ENCODE results near the gene GZF1.
A peak's percentile ranks its signal among the peaks of the same experiment; 100 is the strongest.

Gene GZF1

GRCh38 chr20:23420943-23421931, 59.3 kb downstream of the GZF1 start, which contains the start of gene NAPB:
TSS of gene NAPB (minus strand) at chr20:23421488. CDS start at chr20:23421402, 86 bp downstream.
- peaks cover 15% of the 10 kb centered on the region for H3K4me1 ChIP-seq (ENCODE audit: control insufficient read depth, insufficient read depth, low read length)
- peak within 1 kb of the TSS; percentile 86 for H3K9ac ChIP-seq (ENCODE audit: low read length)
- H3K36me3 ChIP-seq (ENCODE audit: control insufficient read depth, insufficient read depth, low read length), result no peaks in the 10 kb centered on the region
- peaks cover 10% of the 10 kb centered on the region; the same call in 1 of the 2 replicates for H3K9me3 ChIP-seq (ENCODE audit: control insufficient read depth, insufficient read depth, low read depth, low read length)
- H3K27ac ChIP-seq (ENCODE audit: low read depth, low read length), result peak within 1 kb of the TSS; percentile 81; the same call in 1 of the 2 replicates
- H3K4me3 ChIP-seq (ENCODE audit: low read depth, low read length), result peak within 1 kb of the TSS; percentile 97
- H3K27me3 ChIP-seq (ENCODE audit: control insufficient read depth, insufficient read depth, low read length), result no peaks in the 10 kb centered on the region
